Neural crest cell (in vitro differentiated cells): ENCODE data around the gene ARID3B. TPM values are rescaled to one million over a fixed set of nuclear protein-coding genes. Genes with fewer than 3 reads are reported as not detected.
"Not testable (repeated sequence)": the region's sequence is repeated elsewhere in the genome, so short reads cannot be mapped to it uniquely, and the experiment has no call there.

Experiments
- DNase-seq: peaks from one replicate; pipeline ENCODE4 v3.0.0; 2021; ENCODE audit warnings: low read depth, mixed read lengths, low spot score
- H3K27ac Mint-ChIP-seq: one replicate; pipeline ENCODE4 v1.8.0; 2021; ENCODE audit warnings: mild to moderate bottlenecking, mixed read lengths; ENCODE audit not compliant: unreplicated experiment
- H3K27me3 Mint-ChIP-seq: 2 replicates; pipeline ENCODE4 v1.8.0; 2021; ENCODE audit warnings: low read depth, mild to moderate bottlenecking, mixed read lengths
- H3K36me3 Mint-ChIP-seq: 2 replicates; pipeline ENCODE4 v1.8.0; 2021; ENCODE audit warnings: low read depth, mild to moderate bottlenecking, mixed read lengths
- H3K4me1 Mint-ChIP-seq: 2 replicates; pipeline ENCODE4 v1.8.0; 2021; ENCODE audit warnings: mixed read lengths
- H3K4me3 Mint-ChIP-seq: one replicate; pipeline ENCODE4 v1.8.0; 2021; ENCODE audit warnings: mild to moderate bottlenecking, mixed read lengths
- H3K9me3 Mint-ChIP-seq: 2 replicates; pipeline ENCODE4 v1.8.0; 2021; ENCODE audit warnings: mixed read lengths
- total RNA-seq: library from RNA; stranded (reverse); gene quantifications from 2 replicates; pipeline ENCODE4 v1.2.1, GENCODE V29; 2021
- TF ChIP-seq, protein P1 (sequence below): fragments of 200-600 bp; sonication (generic); conservative IDR thresholded peaks from 2 replicates; pipeline ENCODE4 v1.5.0; 2021; ENCODE audit warnings: antibody characterized with exemption, mild to moderate bottlenecking

The ARID3B gene
- total RNA-seq, 1 donor from 2014 or later = 66.5 TPM

DNA sequence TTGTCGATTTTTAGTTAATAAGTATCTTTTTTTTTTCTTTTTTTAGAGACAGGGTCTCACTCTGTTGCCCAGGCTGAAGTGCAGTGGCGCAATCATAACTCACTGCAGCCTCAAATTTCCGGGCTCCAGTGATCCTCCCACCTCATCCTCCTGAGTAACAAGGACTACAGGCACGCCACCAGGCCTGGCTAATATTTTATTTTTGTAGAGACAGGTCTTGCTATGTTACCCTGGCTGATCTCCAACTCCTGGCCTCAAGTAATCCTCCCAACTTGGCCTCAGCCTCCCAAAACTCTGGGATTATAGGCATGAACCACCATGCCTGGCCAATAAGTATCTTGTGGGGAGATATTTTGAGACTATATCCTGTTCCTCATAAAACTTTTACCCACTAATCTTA lies 29.4 kb upstream of the ARID3B start:
- no peaks in the 10 kb centered on the region for H3K4me1 Mint-ChIP-seq

DNA sequence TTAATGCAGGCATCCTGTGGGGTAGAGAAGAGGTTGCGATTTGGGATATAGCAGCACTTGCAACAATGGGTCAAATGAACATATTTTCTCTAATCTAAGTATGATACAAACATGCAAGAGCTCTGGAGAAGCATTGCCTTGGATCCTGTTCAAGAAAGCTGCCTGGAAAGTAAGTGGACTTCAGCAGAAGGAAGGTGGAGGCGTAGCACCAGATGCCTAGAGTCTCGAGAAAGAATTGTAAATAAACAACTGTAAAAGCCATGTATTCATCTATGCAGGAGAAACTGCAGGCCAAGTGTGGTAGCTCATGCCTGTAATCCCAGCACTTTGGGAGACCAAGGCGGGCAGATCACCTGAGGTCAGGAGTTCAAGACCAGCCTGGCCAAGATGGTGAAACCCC lies 27.0 kb upstream of the ARID3B start:
- not testable (repeated sequence) for H3K4me1 Mint-ChIP-seq, H3K27ac Mint-ChIP-seq, H3K36me3 Mint-ChIP-seq, H3K27me3 Mint-ChIP-seq, H3K9me3 Mint-ChIP-seq, H3K4me3 Mint-ChIP-seq, DNase-seq

More for the DNA sequence above, 29.4 kb upstream of the ARID3B start:
- Mint-ChIP-seq H3K27ac (no peak overlapping the region), H3K9me3 (no peaks in the 10 kb centered on the region), H3K27me3 (no peaks in the 10 kb centered on the region), H3K4me3 (no peak overlapping the region), H3K36me3 (no peaks in the 10 kb centered on the region)
- DNase-seq = no peak
- TF ChIP-seq, protein P1, sequence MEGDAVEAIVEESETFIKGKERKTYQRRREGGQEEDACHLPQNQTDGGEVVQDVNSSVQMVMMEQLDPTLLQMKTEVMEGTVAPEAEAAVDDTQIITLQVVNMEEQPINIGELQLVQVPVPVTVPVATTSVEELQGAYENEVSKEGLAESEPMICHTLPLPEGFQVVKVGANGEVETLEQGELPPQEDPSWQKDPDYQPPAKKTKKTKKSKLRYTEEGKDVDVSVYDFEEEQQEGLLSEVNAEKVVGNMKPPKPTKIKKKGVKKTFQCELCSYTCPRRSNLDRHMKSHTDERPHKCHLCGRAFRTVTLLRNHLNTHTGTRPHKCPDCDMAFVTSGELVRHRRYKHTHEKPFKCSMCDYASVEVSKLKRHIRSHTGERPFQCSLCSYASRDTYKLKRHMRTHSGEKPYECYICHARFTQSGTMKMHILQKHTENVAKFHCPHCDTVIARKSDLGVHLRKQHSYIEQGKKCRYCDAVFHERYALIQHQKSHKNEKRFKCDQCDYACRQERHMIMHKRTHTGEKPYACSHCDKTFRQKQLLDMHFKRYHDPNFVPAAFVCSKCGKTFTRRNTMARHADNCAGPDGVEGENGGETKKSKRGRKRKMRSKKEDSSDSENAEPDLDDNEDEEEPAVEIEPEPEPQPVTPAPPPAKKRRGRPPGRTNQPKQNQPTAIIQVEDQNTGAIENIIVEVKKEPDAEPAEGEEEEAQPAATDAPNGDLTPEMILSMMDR = no peak

DNA sequence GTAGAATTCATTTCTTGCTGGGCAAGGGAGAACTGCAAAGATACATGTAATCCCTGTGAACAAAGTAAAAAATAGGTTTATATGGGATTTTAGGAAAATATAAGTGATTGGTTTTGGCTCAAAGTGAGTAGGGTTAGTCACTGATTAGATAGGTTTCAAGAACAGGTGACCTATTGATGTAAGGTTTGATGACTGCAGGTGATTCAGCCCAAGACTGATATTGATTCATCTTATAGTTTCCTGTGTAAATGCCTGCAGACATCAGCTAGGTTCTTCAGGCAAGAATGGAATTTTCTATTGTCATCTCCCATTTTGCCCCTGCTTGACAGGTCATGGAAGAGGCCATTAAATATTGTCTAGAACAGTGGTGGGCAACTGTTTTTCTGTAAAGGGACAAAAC lies 23.9 kb upstream of the ARID3B start:
- Mint-ChIP-seq H3K27ac (no peak overlapping the region), H3K4me1 (no peaks in the 10 kb centered on the region), H3K4me3 (no peak overlapping the region), H3K36me3 (no peaks in the 10 kb centered on the region), H3K27me3 (no peaks in the 10 kb centered on the region), H3K9me3 (no peaks in the 10 kb centered on the region)
- DNase-seq = no peak
- TF ChIP-seq, protein P1 = no peak

DNA sequence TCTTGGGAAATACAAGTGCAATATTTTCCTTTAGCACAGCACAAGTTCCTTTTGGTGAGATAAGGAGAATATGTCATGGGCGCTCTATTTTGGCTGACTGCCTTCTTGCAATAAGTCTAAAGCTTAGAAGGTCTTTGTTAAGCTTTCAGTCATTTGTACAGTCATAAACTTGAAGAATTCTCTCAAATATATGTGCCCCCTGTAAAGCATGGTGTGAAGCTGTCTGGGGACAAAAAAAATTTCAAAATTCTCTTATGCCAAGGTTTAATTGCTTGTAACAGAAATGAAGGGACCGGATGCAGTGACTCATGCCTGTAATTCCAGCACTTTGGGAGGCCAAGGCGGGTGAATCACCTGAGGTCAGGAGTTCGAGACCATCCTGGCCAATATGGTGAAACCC lies 21.7 kb upstream of the ARID3B start:
- Mint-ChIP-seq H3K36me3 (no peaks in the 10 kb centered on the region), H3K27me3 (no peaks in the 10 kb centered on the region), H3K27ac (no peak overlapping the region), H3K9me3 (no peaks in the 10 kb centered on the region), H3K4me3 (no peak overlapping the region), H3K4me1 (no peaks in the 10 kb centered on the region)
- TF ChIP-seq, protein P1 = no peak
- no peak for DNase-seq

DNA sequence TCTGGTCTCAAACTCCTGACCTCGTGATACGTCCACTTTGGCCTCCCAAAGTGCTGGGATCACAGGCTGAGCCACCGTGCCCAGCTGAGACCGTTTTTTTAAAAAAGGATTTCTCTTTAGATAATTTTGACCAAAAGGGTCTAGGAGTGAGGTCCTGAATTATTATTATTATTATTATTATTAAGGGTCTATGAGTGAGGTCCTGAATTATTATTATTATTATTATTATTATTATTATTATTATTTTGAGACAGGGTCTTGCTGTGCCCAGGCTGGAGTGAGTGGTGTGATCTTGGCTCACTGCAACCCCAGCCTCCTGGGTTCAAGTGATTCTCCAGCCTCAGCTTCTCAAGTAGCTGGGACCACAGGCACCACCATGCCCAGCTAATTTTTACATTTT lies 20.6 kb upstream of the ARID3B start:
- Mint-ChIP-seq H3K4me1 (no peaks in the 10 kb centered on the region), H3K27ac (no peak overlapping the region), H3K4me3 (no peak overlapping the region), H3K36me3 (no peaks in the 10 kb centered on the region), H3K27me3 (no peaks in the 10 kb centered on the region), H3K9me3 (no peaks in the 10 kb centered on the region)
- DNase-seq = no peak
- TF ChIP-seq, protein P1 = no peak

DNA sequence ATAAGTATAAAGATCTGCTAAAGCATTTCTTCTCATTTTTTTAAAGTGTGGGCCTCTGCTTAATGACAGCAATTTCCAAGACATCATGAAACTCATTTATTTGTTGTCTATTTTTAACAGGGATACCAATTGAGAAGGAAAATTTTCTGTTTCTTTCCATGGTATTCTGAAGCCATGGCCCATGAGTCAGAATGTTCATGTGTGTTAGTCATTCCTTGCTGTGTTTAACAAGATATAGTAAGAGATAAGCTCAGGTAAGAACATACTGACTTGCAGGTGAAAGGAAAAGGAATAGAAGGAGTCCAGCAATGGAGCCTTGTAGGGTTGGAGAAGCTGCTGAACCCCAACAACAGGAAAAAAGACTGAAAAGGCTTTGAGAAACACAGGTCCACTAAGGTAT lies 17.0 kb upstream of the ARID3B start:
- Mint-ChIP-seq H3K4me3 (no peak overlapping the region), H3K27me3 (no peaks in the 10 kb centered on the region), H3K36me3 (no peaks in the 10 kb centered on the region), H3K4me1 (no peaks in the 10 kb centered on the region), H3K27ac (no peak overlapping the region), H3K9me3 (no peaks in the 10 kb centered on the region)
- TF ChIP-seq, protein P1 = no peak
- no peak for DNase-seq
